ENCODE data around the gene PXMP4.

Gene PXMP4

GRCh38 chr20:33731693-33732165 is 11.6 kb upstream of the PXMP4 start, which contains the start of gene ZNF341:
TSS of gene ZNF341 (plus strand) at chr20:33731996. CDS start at chr20:33732022, 26 bp downstream.
- peak; percentile 66 for DNase-seq (ENCODE audit: low read depth)

GRCh38 chr20:33730946-33731692 is 11.0 kb upstream of the PXMP4 start:
- DNase-seq (ENCODE audit: low read depth): no peak

GRCh38 chr20:33729101-33729500 is 9.0 kb upstream of the PXMP4 start:
- no peak for DNase-seq (ENCODE audit: low read depth)

GRCh38 chr20:33728463-33728862 is 8.4 kb upstream of the PXMP4 start:
- no peak for DNase-seq (ENCODE audit: low read depth)

- no peak for DNase-seq (ENCODE audit: low read depth)
These were observed 7.7 kb upstream of the PXMP4 start for GRCh38 chr20:33727806-33728205.

GRCh38 chr20:33727115-33727479 is 7.0 kb upstream of the PXMP4 start:
- no peak for DNase-seq (ENCODE audit: low read depth)

- no peak for DNase-seq (ENCODE audit: low read depth)
These were observed 5.6 kb upstream of the PXMP4 start for GRCh38 chr20:33725607-33726264.

- DNase-seq (ENCODE audit: low read depth): no peak
These were observed 4.5 kb upstream of the PXMP4 start for GRCh38 chr20:33724439-33725094.

- DNase-seq (ENCODE audit: low read depth): no peak
These were observed 1.5 kb upstream of the PXMP4 start for GRCh38 chr20:33721391-33722140.

- no peak for DNase-seq (ENCODE audit: low read depth)
These were observed 677 bp downstream of the PXMP4 start for GRCh38 chr20:33719277-33719988.

- DNase-seq (ENCODE audit: low read depth): no peak
These were observed 3.6 kb downstream of the PXMP4 start for GRCh38 chr20:33716498-33716897.

- no peak for DNase-seq (ENCODE audit: low read depth)
These were observed 6.2 kb downstream of the PXMP4 start for GRCh38 chr20:33713865-33714367.

- DNase-seq (ENCODE audit: low read depth): no peak
These were observed 8.7 kb downstream of the PXMP4 start for GRCh38 chr20:33711446-33711738.

GRCh38 chr20:33710681-33711445 is 9.2 kb downstream of the PXMP4 start:
- no peak for DNase-seq (ENCODE audit: low read depth)

GRCh38 chr20:33709905-33710541 is 10.1 kb downstream of the PXMP4 start:
- DNase-seq (ENCODE audit: low read depth): no peak

GRCh38 chr20:33709398-33709797 is 10.7 kb downstream of the PXMP4 start:
- DNase-seq (ENCODE audit: low read depth): no peak

- no peak for DNase-seq (ENCODE audit: low read depth)
These were observed 12.4 kb downstream of the PXMP4 start for GRCh38 chr20:33707668-33708067.

- no peak for DNase-seq (ENCODE audit: low read depth)
These were observed 15.7 kb downstream of the PXMP4 start for GRCh38 chr20:33704197-33704924.

- no peak for DNase-seq (ENCODE audit: low read depth)
These were observed 16.5 kb downstream of the PXMP4 start for GRCh38 chr20:33703498-33704137.

All from stimulated activated CD8-positive, alpha-beta memory T cell treated with anti-CD3 and anti-CD28 coated beads, Interleukin-15, amount 100 ng/mL, for 1 hour (primary cell).